OCI-LY7 (cell line): Measurements from ENCODE around the gene SLFN5.

Source experiments
- EZH2phosphoT487 ChIP-seq: fragments of 200-600 bp; sonication (generic); IDR thresholded peaks from 2 replicates; pipeline ENCODE4 v1.6.1; 2018; ENCODE audit warnings: low read depth, borderline replicate concordance, mild to moderate bottlenecking, mixed run types, antibody characterized with exemption, low read length, moderate library complexity, mixed read lengths
- TF ChIP-seq, protein P1 (sequence below): fragments of 200-600 bp; sonication (generic); conservative IDR thresholded peaks from 2 replicates; pipeline ENCODE4 v1.5.1; 2014; ENCODE audit warnings: mild to moderate bottlenecking, antibody characterized with exemption, low read length, moderate library complexity, mixed read lengths

GRCh38 chr17:35242158-35242804 is 591 bp upstream of the SLFN5 start:
- TF ChIP-seq, protein P1, sequence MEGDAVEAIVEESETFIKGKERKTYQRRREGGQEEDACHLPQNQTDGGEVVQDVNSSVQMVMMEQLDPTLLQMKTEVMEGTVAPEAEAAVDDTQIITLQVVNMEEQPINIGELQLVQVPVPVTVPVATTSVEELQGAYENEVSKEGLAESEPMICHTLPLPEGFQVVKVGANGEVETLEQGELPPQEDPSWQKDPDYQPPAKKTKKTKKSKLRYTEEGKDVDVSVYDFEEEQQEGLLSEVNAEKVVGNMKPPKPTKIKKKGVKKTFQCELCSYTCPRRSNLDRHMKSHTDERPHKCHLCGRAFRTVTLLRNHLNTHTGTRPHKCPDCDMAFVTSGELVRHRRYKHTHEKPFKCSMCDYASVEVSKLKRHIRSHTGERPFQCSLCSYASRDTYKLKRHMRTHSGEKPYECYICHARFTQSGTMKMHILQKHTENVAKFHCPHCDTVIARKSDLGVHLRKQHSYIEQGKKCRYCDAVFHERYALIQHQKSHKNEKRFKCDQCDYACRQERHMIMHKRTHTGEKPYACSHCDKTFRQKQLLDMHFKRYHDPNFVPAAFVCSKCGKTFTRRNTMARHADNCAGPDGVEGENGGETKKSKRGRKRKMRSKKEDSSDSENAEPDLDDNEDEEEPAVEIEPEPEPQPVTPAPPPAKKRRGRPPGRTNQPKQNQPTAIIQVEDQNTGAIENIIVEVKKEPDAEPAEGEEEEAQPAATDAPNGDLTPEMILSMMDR = peak; percentile 47; the same call in 1 of the 2 replicates
- TF ChIP-seq EZH2phosphoT487 = no peak
